HEK293T (cell line): ENCODE results near the gene C1orf105.

ENCODE experiments used
- ARNT ChIP-seq: fragments of 450-650 bp; IDR thresholded peaks from 2 replicates; pipeline ENCODE4 v1.6.1; 2017; ENCODE audit warnings: mild to moderate bottlenecking
- BHLHE40 ChIP-seq: fragments of 450-650 bp; IDR thresholded peaks from 2 replicates; pipeline ENCODE4 v1.6.1; 2016; ENCODE audit warnings: mild to moderate bottlenecking, moderate library complexity, borderline replicate concordance
- ELF4 ChIP-seq: fragments of 450-650 bp; IDR thresholded peaks from 2 replicates; pipeline ENCODE4 v1.6.1; 2017; ENCODE audit warnings: antibody characterized with exemption
- FOXK2 ChIP-seq: fragments of 450-650 bp; IDR thresholded peaks from 2 replicates; pipeline ENCODE4 v1.6.1; 2016; ENCODE audit warnings: mild to moderate bottlenecking
- FOXM1 ChIP-seq: fragments of 450-650 bp; IDR thresholded peaks from 2 replicates; pipeline ENCODE4 v1.6.1; 2017; ENCODE audit warnings: mild to moderate bottlenecking, borderline replicate concordance
- HDGF ChIP-seq: fragments of 450-650 bp; IDR thresholded peaks from 2 replicates; pipeline ENCODE4 v1.6.1; 2017; ENCODE audit warnings: antibody characterized with exemption, borderline replicate concordance
- SP1 ChIP-seq: fragments of 450-650 bp; IDR thresholded peaks from 2 replicates; pipeline ENCODE4 v1.6.1; 2017

DNA sequence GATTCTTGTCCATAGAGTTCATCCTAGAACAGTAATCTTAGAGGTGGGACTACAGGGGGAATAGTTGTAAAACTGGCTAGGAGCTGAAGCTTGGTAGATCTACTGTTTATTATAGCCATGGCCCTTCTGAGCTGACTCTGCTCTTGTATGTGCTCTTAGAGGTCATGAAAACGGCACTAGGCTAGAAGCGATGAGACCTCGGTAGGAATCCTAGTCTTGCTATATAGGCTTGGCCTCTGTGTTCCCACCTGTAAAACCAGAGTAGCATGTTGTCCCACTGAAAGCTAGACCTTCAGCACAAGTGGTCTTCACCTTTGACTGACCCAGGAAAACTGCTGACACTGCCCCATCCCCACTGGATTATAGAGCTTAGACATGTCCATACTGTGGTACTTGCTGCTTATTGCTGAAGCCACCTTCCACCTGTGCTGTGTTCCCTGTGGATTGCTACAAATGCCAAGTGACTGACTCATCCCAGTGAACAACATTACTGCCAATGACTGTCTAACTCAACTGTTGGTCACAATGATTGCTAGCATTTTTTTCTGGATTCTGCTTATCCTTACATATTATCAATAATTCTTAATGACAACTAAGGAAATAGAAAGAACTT lies 46.4 kb downstream of the C1orf105 start:
- no peak for TF ChIP-seq ELF4
- TF ChIP-seq FOXK2, result no peak
- TF ChIP-seq FOXM1, result no peak
- TF ChIP-seq BHLHE40, result no peak
- TF ChIP-seq HDGF, result no peak
- TF ChIP-seq SP1, result no peak
- no peak for TF ChIP-seq ARNT
